SKM-1 (cell line): ENCODE measurements around the gene BMPR1B.

Source experiments
- DNase-seq: peaks from one replicate; lab custom pipeline; 2025; ENCODE audit not compliant: unreplicated experiment; lab: John Stamatoyannopoulos, UW

The BMPR1B gene

DNA sequence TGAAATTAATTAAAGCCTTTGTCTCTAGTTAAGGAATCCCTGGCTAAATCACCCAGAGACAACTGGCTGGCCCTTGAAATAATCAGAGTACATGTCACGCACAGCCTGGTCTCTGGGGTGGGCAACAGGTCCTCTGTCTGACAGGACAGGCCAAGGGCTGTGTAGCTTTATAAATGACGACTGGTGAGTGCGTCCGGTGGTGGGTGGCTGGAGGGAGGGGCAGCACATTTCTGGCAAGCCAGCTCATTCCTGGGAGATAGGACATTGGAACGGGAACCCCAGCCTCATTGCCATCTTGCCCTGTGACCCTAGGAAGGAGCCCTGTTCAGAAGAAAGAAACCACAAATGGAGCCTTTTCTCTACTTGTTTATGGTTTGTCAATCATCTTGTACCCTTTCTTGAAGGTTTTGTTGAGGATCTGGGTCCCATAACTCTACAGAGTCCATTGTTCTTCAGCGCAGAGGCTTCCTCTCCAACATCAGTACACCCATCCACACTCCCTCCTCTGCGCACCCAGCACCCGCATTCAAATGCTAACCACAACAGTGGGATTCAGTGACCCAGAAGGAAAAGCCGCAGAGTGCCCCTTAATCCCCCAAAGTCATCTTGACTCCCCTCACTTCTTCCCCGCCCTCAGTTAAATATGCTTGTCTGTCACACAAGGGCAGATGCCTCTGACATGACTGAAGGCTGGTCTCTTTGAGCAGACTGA lies 422.9 kb downstream of the BMPR1B start:
- DNase-seq: no peak

DNA sequence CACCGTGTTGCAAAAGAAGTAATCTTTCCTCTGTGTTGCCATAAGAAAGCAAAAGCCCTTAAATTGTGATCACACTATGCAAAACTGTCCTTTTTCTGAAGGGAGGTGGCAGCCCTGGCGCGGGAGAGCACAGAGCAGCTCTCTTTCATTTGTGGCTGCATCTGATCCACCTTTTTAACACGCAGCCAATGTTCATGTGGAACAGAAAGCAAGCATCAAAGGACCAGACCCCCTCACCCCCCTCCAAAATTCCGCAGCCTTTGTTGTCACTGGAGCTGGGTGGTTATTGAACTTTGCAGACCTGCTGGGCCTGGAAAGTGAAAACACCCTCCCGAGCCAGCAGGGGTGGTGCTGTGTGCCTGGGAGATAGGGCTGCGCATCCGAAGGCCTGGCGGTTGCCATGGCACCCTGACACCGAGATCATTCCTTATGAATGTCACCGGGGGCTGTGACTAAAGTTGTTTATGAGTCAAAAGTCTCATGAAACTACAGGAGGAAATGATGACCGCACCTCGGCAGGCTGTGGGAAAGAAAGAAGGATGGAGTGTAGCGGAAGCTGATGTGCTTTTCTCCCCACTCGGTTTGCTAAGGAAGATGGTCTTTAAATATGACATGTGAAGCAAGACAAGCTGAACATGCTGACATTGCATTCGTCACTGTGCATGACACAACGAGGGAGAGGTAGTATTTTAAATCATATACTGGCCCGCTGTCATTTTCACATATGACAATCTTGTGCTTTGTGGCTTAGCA lies 423.7 kb downstream of the BMPR1B start:
- DNase-seq: no peak

DNA sequence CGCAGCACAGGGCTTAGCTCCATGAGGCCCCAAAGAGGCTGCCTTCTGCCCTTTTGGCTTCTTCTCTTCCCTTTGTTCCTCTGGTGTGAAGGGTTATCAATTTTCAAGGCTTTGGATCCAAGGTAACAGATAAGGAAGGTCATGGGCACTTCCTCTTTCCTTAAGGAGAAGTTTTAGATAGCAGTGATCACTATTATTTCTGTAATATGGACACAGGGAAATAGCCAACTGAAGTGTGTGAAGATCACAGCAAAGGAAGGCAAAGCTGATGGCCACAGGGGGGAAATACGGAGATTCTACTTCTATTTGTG lies 424.2 kb downstream of the BMPR1B start:
- no peak for DNase-seq

DNA sequence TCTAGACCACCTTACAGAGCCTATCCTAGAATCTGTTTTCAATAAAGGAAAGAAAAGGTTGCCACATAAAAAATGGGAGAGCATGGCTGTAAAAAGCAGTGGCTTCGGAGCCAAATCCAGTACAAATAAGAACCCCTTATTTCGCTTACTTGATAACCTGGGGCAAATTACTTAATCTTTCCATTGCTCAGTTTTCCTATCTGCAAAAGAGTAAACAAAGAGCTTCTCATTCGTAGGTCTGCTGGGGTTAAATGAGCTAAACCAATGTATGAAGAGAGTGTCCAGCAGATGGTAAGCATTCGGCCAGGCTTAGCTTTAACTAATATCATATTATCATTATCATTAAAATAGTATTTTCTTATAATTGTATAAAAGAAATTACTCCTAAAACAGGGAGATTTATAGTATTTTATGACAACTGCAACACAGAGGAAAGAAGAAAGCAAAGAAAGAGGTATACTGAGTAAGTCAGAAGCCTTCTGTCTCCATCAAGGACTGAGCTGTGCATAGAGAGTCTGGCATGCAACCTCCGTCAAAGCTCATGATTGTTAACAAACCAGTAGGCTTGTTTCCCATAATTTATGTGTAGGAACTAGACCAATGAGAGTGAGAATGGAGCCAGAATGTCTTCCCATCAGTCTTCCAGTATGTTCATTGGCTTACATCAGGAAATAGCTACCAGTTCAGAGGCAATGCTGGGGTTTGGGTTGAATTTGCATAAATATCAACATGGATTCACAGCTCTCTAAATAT lies 426.1 kb downstream of the BMPR1B start:
- DNase-seq: no peak

DNA sequence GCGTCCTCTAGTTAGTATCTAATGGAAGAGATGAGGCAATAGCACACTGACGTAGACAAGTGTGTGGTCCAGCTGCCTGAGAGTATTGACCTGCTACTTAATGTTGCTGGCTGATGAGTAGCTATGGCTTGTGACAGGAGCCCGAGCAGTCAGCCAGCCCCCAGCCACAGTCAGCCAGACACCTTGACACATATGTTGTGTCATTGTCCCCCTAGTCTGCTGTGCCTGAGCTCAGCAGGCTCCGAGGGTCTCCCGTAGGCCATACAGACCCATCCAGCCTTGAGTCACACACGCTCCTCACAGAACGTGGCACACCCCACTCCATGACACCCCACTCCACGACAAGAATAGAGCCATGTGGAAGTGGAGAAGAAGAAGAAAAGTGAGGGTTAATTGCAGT lies 428.9 kb downstream of the BMPR1B start:
- DNase-seq: no peak

DNA sequence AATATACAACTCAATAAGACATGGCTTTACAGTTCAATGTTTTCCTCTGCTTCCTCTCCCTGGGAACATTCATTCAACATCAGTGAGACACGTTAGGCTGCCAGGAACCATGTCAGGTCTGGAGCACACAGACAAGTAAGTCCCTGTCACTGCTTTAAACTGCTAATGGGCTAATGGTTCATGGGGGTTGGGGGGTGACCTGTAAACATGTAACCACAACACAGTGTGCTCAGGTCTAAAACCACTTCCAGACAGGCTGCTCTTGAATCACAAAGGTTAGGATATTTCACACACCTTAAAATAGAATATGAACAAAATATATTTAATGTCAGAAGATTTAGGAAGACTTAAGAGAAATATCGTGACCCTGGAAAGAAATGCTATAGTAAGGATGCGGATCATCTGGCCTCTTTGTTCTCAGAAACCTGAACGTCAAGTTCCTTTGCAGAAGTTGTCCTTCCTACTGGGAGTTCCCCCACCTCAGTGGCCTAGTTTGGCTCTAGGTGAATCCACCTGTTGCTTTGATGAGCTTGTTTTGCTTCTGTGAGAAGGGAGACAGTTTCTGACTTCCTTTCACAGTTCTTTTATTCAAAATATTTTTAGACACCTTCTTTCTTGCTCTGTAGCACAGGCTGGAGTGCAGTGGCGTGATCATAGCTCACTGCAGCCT lies 431.1 kb downstream of the BMPR1B start:
- DNase-seq: no peak

DNA sequence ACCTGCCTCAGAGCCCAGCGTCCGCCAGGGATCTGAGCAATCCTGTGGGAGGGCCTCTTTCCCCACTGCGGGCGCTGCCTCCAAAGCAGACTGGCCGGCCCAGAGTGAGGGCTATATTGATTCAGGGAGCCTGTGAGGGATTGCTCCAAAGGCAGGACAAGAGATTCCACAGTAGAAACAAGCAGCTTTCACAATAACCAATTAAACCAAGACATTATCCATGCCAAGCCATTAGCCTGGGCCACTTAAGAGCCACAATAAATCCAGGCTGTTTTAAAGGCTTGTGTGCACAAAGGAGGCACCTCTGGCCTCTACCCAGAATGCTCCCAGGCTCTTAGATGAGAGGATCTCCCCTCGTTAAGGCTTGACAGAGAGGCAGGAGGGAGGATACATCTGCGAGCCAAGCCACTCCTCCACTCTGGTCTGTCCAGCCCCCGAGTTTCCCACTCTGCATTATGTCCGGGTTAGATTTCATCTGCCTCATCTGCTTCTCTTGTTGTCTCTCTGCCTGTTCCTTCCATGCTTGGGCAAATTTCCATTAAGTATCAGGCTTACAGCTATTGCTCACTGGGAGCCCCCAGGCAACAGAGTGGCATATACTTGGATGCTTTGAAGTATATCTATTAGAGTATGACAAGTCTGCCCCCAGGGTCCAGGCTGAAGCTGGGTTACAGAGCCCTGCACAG lies 433.1 kb downstream of the BMPR1B start:
- no peak for DNase-seq

DNA sequence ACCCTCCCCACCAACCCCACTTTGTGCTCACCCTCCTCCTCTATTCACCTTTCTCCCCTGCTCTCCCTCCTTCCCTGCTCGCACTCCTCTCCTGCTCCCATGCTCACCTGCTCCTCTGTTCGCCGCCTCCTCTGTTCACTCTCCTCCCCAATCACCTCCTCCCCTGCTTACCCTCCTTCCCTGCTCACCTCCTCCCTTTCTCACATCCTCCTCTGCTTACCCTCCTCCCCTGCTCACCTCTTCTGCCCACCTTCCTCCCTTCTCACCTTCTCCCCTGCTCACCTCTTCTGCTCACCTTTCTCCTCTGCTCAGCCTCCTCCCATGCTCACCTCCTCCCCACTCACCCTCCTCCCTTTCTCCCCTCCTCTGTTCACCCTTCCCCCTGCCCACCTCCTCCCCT lies 433.8 kb downstream of the BMPR1B start:
- no peak for DNase-seq

DNA sequence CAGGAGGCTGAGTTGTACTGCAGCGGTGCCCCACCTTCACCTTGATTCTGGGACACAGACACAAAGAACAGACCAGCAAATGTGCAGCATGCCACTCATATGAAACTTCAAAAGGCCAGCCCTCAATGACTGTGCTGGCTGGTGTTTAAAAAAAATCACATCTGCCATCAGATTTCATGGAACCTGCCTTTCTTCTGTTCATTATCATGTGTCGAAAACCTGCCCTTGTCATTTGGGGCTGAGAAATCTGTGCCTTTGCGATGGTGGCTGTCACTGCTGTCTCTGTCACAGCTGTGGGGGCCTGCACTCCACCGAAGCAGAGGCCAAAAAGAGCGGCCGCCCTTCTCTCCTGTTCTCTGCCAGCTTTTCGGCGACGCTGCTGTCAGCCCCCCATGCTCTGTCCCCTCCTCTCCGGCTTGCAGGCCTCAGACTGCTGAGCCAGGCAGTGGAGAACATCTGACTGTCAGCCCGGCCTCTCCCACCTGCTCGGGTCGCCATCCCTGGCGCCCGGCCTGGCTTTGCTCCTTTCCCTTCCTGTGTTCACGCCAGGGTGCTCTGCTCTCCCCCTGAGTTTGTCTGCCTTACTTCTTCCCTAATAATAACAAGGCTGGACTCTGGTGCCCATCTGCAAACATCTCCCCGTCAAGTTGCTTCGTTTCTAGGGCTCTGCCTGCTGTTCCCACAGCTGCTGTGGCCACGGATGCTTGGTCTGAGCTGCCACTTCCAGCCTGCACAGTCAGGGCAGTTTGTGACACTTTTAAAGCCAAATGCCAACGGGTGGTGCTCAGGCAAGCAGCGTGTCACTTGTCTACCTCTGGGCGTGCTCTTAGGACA lies 435.9 kb downstream of the BMPR1B start:
- DNase-seq: no peak

DNA sequence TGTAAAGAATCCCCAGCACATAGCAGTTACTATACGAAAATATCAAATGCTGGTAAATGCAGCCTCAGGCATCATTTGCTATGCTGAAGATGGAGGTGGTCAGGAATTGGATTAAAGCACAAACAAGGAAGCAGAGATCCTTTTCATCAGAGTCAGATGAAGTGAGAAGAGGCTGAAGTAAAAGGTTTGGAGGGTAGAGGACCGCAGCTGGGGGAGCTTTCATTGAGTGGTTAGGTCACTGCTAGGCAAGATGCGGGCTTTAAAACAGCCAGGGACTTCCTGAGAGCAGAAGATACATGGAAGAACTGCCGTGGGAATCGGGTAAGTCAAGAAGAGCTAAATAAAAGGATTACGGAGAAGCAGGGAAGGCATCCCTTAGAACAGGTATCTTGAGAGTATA lies 439.6 kb downstream of the BMPR1B start:
- DNase-seq: no peak

DNA sequence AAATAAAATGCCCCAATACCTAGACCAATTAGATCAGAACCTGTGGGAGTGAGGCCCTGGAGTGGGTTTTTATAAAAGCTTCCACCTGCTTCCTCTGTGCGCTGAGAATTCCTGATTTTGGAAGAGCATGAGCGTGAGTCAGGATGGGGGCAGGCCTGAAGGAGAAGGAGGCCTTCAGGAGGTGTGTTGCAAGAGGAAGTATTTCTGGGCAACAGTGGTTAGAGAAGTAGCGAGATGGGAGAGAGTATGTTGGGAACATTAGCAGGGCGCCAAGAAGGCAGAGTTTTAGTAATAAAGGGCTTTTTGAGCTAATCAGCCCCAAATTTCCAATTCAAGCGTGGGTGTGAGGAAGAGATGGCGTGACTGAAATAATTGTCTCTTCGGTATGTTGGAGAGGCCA lies 441.2 kb downstream of the BMPR1B start:
- peak; percentile 9 for DNase-seq

DNA sequence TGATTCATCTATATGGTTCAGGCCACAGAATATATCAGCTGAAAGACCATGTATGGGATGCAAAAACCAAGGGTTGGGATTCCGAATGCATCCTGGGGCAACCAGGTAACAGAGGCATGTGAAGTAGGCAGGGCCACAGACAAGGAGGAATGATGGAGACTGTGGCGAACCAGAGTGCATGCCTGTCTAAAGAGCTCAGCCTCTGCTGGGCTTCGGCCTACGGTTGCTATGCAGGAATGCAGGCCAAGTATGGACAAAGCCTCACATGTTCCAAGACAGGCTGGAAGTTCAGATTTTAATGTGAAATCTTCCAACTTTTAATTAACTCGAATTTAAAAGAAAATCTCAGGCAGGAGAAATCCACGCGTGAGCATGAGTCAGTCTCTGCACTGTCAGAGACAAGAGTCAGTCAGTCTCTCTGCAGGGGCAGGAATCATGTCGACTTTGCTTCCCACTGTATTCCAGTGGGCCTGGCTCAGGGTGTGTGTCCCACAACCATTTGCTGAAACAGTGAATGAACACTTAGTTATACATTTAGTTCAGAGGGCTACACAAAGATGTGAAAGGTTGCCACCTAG lies 446.6 kb downstream of the BMPR1B start:
- no peak for DNase-seq

DNA sequence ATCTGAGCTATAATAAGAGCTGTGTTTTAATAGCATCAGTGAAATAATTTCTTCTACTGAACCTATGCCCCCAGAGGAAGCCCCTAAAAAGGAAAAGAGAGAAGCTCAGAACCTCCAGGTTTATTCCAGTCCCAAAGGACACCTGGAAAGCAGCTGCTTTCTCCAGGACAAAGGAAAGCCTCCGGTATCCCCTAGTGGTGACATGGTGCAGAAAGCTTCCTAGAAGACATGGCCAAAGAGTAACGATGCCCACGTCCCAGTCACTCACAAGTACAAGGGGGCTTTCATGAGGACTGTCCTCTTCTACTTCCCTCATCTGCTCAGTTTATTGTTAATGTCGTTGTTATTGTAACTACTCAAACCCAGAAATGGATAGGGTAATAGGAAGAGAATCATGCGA lies 447.1 kb downstream of the BMPR1B start:
- DNase-seq: no peak
